Skeletal muscle tissue (tissue), 4 donors: Measurements from ENCODE around the gene HMGCL. TPM values are rescaled to one million over a fixed set of nuclear protein-coding genes. Genes with fewer than 3 reads are reported as not detected.
A peak's percentile ranks its signal among the peaks of the same experiment; 100 is the strongest.
"Not testable (repeated sequence)": the region's sequence is repeated elsewhere in the genome, so short reads cannot be mapped to it uniquely, and the experiment has no call there.

Experiments
- H3K27ac ChIP-seq: one replicate; pipeline ENCODE4 v1.7.0; 2013; ENCODE audit warnings: mild to moderate bottlenecking, low read depth, low read length, inconsistent platforms
- H3K27me3 ChIP-seq, 3 donors: one replicate each; pipeline ENCODE4 v1.7.0; 2013; ENCODE audit warnings: low read length in 3 of 3; ENCODE audit not compliant: control insufficient read depth in 3 of 3, insufficient read depth in 3 of 3
- H3K36me3 ChIP-seq, 3 donors: one replicate each; pipeline ENCODE4 v1.7.0; 2013; ENCODE audit warnings: low read length in 3 of 3; ENCODE audit not compliant: control insufficient read depth in 3 of 3, insufficient read depth in 3 of 3
- H3K4me1 ChIP-seq, 3 donors: one replicate each; pipeline ENCODE4 v1.7.0; 2013; ENCODE audit warnings: low read length in 3 of 3, mild to moderate bottlenecking in 3 of 3; ENCODE audit not compliant: control insufficient read depth in 3 of 3, insufficient read depth in 3 of 3
- H3K4me3 ChIP-seq, 3 donors: one replicate each; pipeline ENCODE4 v1.7.0; 2013; ENCODE audit warnings: low read length in 3 of 3
- H3K9ac ChIP-seq, 3 donors: one replicate each; pipeline ENCODE4 v1.7.0; 2013; ENCODE audit warnings: low read length in 3 of 3, mild to moderate bottlenecking in 3 of 3, moderate library complexity in 2 of 3, low read depth in 1 of 3
- H3K9me3 ChIP-seq, 3 donors: one replicate each; pipeline ENCODE4 v1.7.0; 2013; ENCODE audit warnings: low read length in 3 of 3; ENCODE audit not compliant: control insufficient read depth in 3 of 3
- total RNA-seq: library from RNA; depleted of rRNA; stranded (reverse); fragments of >200 nt; gene quantifications from one replicate; pipeline ENCODE4 v1.2.3, GENCODE V29; 2014
- donor health status: Osteomylitis.

The HMGCL gene
- total RNA-seq, 1 donor from 2014 or later = 31.3 TPM

DNA sequence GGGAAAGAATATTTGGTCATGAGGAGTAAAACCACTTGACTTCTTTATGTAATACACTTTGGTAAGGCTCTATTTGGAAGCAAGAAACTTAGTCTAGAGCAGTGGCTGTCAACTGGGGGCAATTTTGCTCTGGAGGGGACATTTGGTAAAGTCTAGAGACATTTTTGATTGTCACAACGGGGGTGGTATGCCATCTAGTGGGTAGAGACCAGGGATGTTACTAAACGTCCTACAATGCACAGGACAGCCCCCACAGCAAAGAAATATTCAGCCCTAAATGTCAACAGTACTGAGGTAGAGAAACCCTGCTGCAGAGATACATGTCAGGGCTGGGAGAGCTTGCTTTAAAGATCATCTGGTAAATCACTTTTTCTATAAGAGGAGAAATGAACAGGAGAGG lies 29.3 kb upstream of the HMGCL start:
- peaks cover 8 to 14% (median 12%) of the 10 kb centered on the region in 3 donors for H3K36me3 ChIP-seq
- H3K27me3 ChIP-seq = no peaks in the 10 kb centered on the region

DNA sequence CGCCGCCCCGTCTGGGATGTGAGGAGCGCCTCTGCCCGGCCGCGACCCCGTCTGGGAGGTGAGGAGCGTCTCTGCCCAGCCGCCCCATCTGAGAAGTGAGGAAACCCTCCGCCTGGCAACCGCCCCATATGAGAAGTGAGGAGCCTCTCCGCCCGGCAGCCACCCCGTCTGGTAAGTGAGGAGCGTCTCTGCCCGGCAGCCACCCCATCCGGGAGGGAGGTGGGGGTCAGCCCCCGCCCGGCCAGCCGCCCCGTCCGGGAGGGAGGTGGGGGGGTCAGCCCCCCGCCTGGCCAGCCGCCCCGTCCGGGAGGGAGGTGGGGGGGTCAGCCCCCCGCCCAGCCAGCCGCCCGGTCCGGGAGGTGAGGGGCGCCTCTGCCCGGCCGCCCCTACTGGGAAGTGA lies 27.9 kb upstream of the HMGCL start:
- not testable (repeated sequence) for H3K9ac ChIP-seq, H3K4me3 ChIP-seq, H3K9me3 ChIP-seq, H3K36me3 ChIP-seq, H3K27me3 ChIP-seq, H3K27ac ChIP-seq
- peaks cover 5 to 11% (median 7%) of the 10 kb centered on the region in 3 donors for H3K4me1 ChIP-seq

More for the DNA sequence above, 29.3 kb upstream of the HMGCL start:
- peaks cover 0 to 4% (median 0%) of the 10 kb centered on the region in 3 donors for H3K4me1 ChIP-seq
- H3K27ac ChIP-seq = no peak overlapping the region
- H3K9ac ChIP-seq = no peak overlapping the region
- no peak overlapping the region for H3K4me3 ChIP-seq
- no peaks in the 10 kb centered on the region for H3K9me3 ChIP-seq

- H3K27ac ChIP-seq, H3K4me3 ChIP-seq, H3K27me3 ChIP-seq, H3K9me3 ChIP-seq, H3K9ac ChIP-seq: not testable (repeated sequence)
- Histone ChIP-seq H3K36me3 (peaks cover 5 to 12% (median 6%) of the 10 kb centered on the region in 3 donors), H3K4me1 (peaks cover 6 to 15% (median 7%) of the 10 kb centered on the region in 3 donors)
Observed at GRCh38 chr1:23851406-23851805, 26.2 kb upstream of the HMGCL start.

GRCh38 chr1:23848673-23849616 lies 23.7 kb upstream of the HMGCL start:
- Histone ChIP-seq H3K9ac (peak overlapping the region; percentile 12 to 72 (median 15)), H3K4me1 (peaks cover 13 to 21% (median 16%) of the 10 kb centered on the region in 3 donors), H3K27ac (peak overlapping the region; percentile 78), H3K4me3 (peak overlapping the region; percentile 38 to 59 (median 48)), H3K36me3 (peaks cover 5 to 17% (median 6%) of the 10 kb centered on the region in 3 donors), H3K27me3 (no peaks in the 10 kb centered on the region), H3K9me3 (no peaks in the 10 kb centered on the region)

DNA sequence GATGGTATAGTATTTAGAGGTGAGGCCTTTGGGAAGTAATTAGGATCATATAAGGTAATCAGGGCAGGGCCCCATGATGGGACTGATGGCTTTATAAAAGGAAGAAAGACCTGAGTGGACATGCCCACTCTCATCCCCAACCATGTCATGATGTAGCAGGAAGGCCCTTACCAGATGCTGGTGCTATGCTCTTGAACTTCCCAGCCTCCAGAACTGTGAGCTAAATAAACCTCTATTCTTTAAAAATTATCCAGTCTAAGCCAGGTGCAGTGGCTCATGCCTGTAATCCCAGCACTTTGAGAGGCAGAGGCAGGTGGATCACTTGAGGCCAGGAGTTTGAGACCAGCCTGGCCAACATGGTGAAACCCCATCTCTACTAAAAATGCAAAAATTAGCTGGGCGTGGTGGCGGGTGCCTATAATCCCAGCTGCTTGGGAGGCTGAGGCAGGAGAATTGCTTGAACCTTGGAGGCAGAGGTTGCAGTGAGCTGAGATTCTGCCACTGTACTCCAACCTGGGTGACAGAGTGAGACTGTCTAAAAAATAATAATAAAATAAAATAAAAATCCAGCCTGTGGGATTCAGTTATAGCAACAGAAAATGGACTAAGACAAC lies 22.4 kb upstream of the HMGCL start:
- not testable (repeated sequence) for H3K9me3 ChIP-seq, H3K27ac ChIP-seq, H3K4me3 ChIP-seq, H3K27me3 ChIP-seq, H3K9ac ChIP-seq
- H3K36me3 ChIP-seq = peaks cover 5 to 17% (median 6%) of the 10 kb centered on the region in 3 donors
- H3K4me1 ChIP-seq = peaks cover 13 to 21% (median 16%) of the 10 kb centered on the region in 3 donors

- no peaks in the 10 kb centered on the region for H3K27me3 ChIP-seq
- peak overlapping the region; percentile 59 for H3K27ac ChIP-seq
- H3K36me3 ChIP-seq = peaks cover 5 to 17% (median 6%) of the 10 kb centered on the region in 3 donors
Observed at GRCh38 chr1:23845163-23845562, 19.9 kb upstream of the HMGCL start.

DNA sequence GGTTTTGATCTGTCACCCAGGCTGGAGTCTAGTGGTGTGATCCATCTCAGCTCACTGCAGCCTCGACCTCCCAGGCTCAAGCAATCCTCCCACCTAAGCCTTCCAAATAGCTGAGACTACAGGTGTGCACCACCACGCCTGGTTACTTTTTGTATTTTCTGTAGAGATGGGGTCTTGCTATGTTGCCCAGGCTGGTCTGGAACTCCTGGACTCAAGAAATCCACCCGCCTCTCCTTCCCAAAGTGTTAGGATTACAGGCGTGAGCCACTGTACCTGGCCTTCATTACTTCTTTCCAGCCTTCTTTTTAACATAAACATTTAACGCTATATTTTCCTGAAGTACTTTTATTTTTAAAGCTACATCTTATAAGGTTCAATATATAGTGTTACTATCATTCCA lies 18.4 kb upstream of the HMGCL start:
- peaks cover 5 to 17% (median 6%) of the 10 kb centered on the region in 3 donors for H3K36me3 ChIP-seq
- H3K27me3 ChIP-seq = no peaks in the 10 kb centered on the region
- no peak overlapping the region for H3K27ac ChIP-seq
- peaks cover 10 to 19% (median 16%) of the 10 kb centered on the region in 3 donors for H3K4me1 ChIP-seq
- H3K9ac ChIP-seq = no peak overlapping the region
- H3K9me3 ChIP-seq = no peaks in the 10 kb centered on the region
- H3K4me3 ChIP-seq = no peak overlapping the region

More at GRCh38 chr1:23845163-23845562, 19.9 kb upstream of the HMGCL start:
- no peaks in the 10 kb centered on the region for H3K9me3 ChIP-seq
- H3K4me1 ChIP-seq = peaks cover 13 to 21% (median 16%) of the 10 kb centered on the region in 3 donors
- H3K9ac ChIP-seq = no peak overlapping the region
- no peak overlapping the region for H3K4me3 ChIP-seq

DNA sequence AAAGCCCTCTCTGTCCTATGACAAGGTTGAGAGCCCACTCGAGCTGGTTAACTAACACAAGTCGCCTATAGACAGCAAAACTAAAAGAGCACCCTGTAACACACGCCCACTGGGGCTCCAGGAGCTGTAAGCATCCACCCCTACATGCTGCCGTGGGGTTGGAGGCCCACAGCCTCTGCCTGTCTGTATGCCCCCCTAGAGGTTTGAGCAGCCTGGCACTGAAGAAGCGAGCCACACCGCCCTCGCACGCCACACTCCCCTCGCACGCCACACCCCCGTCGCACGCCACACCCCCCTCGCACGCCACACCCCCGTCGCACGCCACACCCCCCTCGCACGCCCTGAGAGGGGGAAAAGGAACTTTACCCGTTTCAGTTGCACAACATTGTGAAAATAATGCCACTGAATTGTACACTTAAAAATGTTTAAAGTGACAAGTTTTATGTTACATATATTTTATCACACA lies 13.2 kb upstream of the HMGCL start:
- H3K27ac ChIP-seq = no peak overlapping the region
- H3K4me1 ChIP-seq = peaks cover 4 to 9% (median 4%) of the 10 kb centered on the region in 3 donors
- H3K4me3 ChIP-seq = peak overlapping the region; percentile 60 to 71 (median 68)
- peak overlapping the region in 2 of 3 donors; percentile 50 to 62 for H3K9ac ChIP-seq
- H3K9me3 ChIP-seq = no peaks in the 10 kb centered on the region
- H3K36me3 ChIP-seq = no peaks in the 10 kb centered on the region
- no peaks in the 10 kb centered on the region for H3K27me3 ChIP-seq

DNA sequence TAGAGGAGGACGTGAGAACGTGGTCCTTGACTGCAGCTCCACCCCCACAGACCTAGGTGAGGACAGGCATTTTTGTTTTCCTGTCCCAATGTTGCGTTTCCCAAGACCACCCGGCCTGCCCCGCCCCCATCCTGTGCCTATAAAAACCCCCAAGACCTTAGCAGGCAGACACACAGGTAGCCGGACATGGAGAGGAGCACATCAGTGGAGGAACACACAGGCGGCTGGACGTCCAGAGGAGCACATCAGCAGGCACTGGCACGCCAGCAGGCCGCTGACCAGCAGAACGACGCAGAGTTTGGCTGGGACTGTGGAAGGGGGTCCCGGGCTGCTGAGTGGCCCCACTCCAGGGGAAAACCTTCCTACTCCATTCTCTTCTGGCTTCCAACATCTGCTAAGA lies 12.7 kb upstream of the HMGCL start:
- Histone ChIP-seq H3K9ac (peak overlapping the region in 1 of 3 donors; percentile 50), H3K27ac (no peak overlapping the region), H3K36me3 (no peaks in the 10 kb centered on the region), H3K4me1 (peaks cover 4 to 9% (median 4%) of the 10 kb centered on the region in 3 donors), H3K27me3 (no peaks in the 10 kb centered on the region), H3K9me3 (no peaks in the 10 kb centered on the region), H3K4me3 (peak overlapping the region in 2 of 3 donors; percentile 60 to 68)
